B cell (primary cell): ENCODE data around the gene HLA-F. TPM values are rescaled to one million over a fixed set of nuclear protein-coding genes. Genes with fewer than 3 reads are reported as not detected.

Experiments
- ATAC-seq: fragments of 200-7000 bp; cut with Tn5 transposase; one replicate; pipeline ENCODE4 v1.10.0; 2021; ENCODE audit warnings: low read depth, mild to moderate bottlenecking, moderate number of reproducible peaks, moderate library complexity
- CTCF ChIA-PET: fragments of 350-600 bp; sonication (Branson Sonifier 250); formaldehyde crosslinking; loops from one replicate; lab custom pipeline; 2021; ENCODE audit warnings: antibody characterized with exemption, inconsistent platforms; lab: Charles Lee
- POLR2A ChIA-PET: fragments of 350-600 bp; sonication (Branson Sonifier 250); formaldehyde crosslinking; loops from one replicate; lab custom pipeline; 2021; ENCODE audit warnings: antibody characterized with exemption; lab: Charles Lee
- DNase-seq: peaks from one replicate; pipeline ENCODE4 v3.0.0; 2013
- H2AFZ ChIP-seq: 2 replicates; pipeline ENCODE4 v1.6.1; 2012; ENCODE audit warnings: mild to moderate bottlenecking, low read depth, low read length; ENCODE audit not compliant: insufficient read depth, poor library complexity, severe bottlenecking
- H3K27ac ChIP-seq, 2 donors: 1 replicate in 1 of 2; 2 replicates in 1 of 2; pipeline ENCODE4 v1.5.1; 2012 to 2013; ENCODE audit warnings: low read length in 2 of 2, mild to moderate bottlenecking in 2 of 2, moderate library complexity in 1 of 2
- H3K27me3 ChIP-seq, 4 experiments: fragments of 200-600 bp in 1 of 4; sonication (generic) in 1 of 4; replicated peaks in 1 of 4; 1 replicate in 2 of 4; 2 replicates in 2 of 4; pipeline versions ENCODE4 v1.6.1 to v1.7.0; 2013 to 2016; ENCODE audit warnings: low read length in 3 of 4, mild to moderate bottlenecking in 2 of 4, mixed read lengths in 1 of 4, moderate library complexity in 1 of 4; ENCODE audit not compliant: insufficient read depth in 4 of 4, control insufficient read depth in 3 of 4; ENCODE audit errors: control extremely low read depth in 1 of 4
- H3K36me3 ChIP-seq, 2 experiments: replicated peaks in 1 of 2; 1 replicate in 1 of 2; 2 replicates in 1 of 2; pipeline versions ENCODE4 v1.6.1 to v1.7.1; 2013; ENCODE audit warnings: low read length in 1 of 2; ENCODE audit not compliant: insufficient read depth in 2 of 2, control insufficient read depth in 1 of 2; ENCODE audit errors: control extremely low read depth in 1 of 2, extremely low read depth in 1 of 2
- H3K4me1 ChIP-seq, 2 donors: fragments of 200-600 bp in 1 of 2; sonication (generic) in 1 of 2; 1 replicate in 1 of 2; 2 replicates in 1 of 2; pipeline versions ENCODE4 v1.5.1 to v1.6.1; 2013 to 2017; ENCODE audit warnings: low read length in 2 of 2; ENCODE audit not compliant: control insufficient read depth in 2 of 2, insufficient read depth in 2 of 2
- H3K4me2 ChIP-seq: replicated peaks from 2 replicates; pipeline ENCODE3; 2012; ENCODE audit warnings: mild to moderate bottlenecking, low read depth, low read length; ENCODE audit not compliant: poor library complexity, severe bottlenecking
- H3K4me3 ChIP-seq, 5 experiments: fragments of 200-600 bp in 1 of 5; sonication (generic) in 1 of 5; 1 replicate in 3 of 5; 2 replicates in 2 of 5; pipeline versions ENCODE4 v1.5.1 to v1.7.0; 2011 to 2016; ENCODE audit warnings: low read length in 4 of 5, mild to moderate bottlenecking in 4 of 5, low read depth in 2 of 5, control low read depth in 1 of 5, moderate library complexity in 1 of 5; ENCODE audit not compliant: insufficient read depth in 1 of 5; ENCODE audit errors: control extremely low read depth in 1 of 5, extremely low read depth in 1 of 5
- H3K79me2 ChIP-seq: fragments of 200-600 bp; sonication (generic); one replicate; pipeline ENCODE4 v1.6.0; 2016; ENCODE audit warnings: low read length; ENCODE audit not compliant: control insufficient read depth, insufficient read depth
- H3K9ac ChIP-seq: fragments of 200-600 bp; sonication (generic); 2 replicates; pipeline ENCODE4 v1.6.1; 2017; ENCODE audit warnings: mild to moderate bottlenecking, low read length, moderate library complexity
- H3K9me3 ChIP-seq, 3 donors: one replicate each; pipeline versions ENCODE4 v1.6.1 to v1.7.1; 2013; ENCODE audit warnings: low read length in 2 of 3; ENCODE audit not compliant: control insufficient read depth in 2 of 3, insufficient read depth in 1 of 3; ENCODE audit errors: control extremely low read depth in 1 of 3
- H4K20me1 ChIP-seq: 2 replicates; pipeline ENCODE4 v1.6.0; 2012; ENCODE audit warnings: mild to moderate bottlenecking, low read length; ENCODE audit not compliant: insufficient read depth, control insufficient read depth, poor library complexity, severe bottlenecking
- H3K27ac Mint-ChIP-seq: one replicate; pipeline ENCODE4 v1.8.0; 2021; ENCODE audit warnings: mixed read lengths
- H3K27me3 Mint-ChIP-seq: one replicate; pipeline ENCODE4 v1.8.0; 2021; ENCODE audit warnings: mixed read lengths
- H3K4me1 Mint-ChIP-seq: one replicate; pipeline ENCODE4 v1.8.0; 2021; ENCODE audit warnings: mixed read lengths
- H3K4me3 Mint-ChIP-seq: one replicate; pipeline ENCODE4 v1.8.0; 2021; ENCODE audit warnings: mixed read lengths
- H3K9me3 Mint-ChIP-seq: one replicate; pipeline ENCODE4 v1.8.0; 2022; ENCODE audit warnings: mixed read lengths; ENCODE audit not compliant: insufficient read depth
- EZH2 ChIP-seq: IDR thresholded peaks from 2 replicates; pipeline ENCODE4 v1.6.1; 2012; ENCODE audit warnings: borderline replicate concordance, low read depth, mild to moderate bottlenecking, moderate library complexity, low read length; ENCODE audit not compliant: insufficient read depth, poor library complexity, severe bottlenecking
- WGBS: methylation state at CpG from one replicate; pipeline ENCODE4 v1.1.5; 2013; ENCODE audit warnings: missing lambda C conversion rate; ENCODE audit not compliant: insufficient coverage; 5-methylcytosine and 5-hydroxymethylcytosine counted together
- intact Hi-C: fragments of 100-400 bp; cut with micrococcal nuclease; formaldehyde crosslinking; loops from one replicate; pipeline ENCODE4 v1.10.0; 2022
- polyA plus RNA-seq: library from polyadenylated mRNA; depleted of rRNA; stranded (reverse); fragments of >200 nt; gene quantifications from 2 replicates; pipeline ENCODE4 v1.2.3, GENCODE V29; 2012
- total RNA-seq, 2 donors: library from RNA; stranded (reverse); fragments of 120-200 nt in 1 of 2; gene quantifications; 1 replicate in 1 of 2; 2 replicates in 1 of 2; pipeline versions ENCODE4 v1.2.3 to v1.2.4, GENCODE V29; 2013 to 2022
- TF ChIP-seq, protein P1 (sequence below): fragments of 200-600 bp; IDR thresholded peaks from one replicate; pipeline ENCODE4 v1.8.0; 2022; ENCODE audit warnings: antibody characterized with exemption, mild to moderate bottlenecking

The HLA-F gene
- total and polyA plus RNA-seq, 2 donors (not counting 1 experiment from before 2014, with no cell fraction given) = 895 to 1,409 TPM

DNA sequence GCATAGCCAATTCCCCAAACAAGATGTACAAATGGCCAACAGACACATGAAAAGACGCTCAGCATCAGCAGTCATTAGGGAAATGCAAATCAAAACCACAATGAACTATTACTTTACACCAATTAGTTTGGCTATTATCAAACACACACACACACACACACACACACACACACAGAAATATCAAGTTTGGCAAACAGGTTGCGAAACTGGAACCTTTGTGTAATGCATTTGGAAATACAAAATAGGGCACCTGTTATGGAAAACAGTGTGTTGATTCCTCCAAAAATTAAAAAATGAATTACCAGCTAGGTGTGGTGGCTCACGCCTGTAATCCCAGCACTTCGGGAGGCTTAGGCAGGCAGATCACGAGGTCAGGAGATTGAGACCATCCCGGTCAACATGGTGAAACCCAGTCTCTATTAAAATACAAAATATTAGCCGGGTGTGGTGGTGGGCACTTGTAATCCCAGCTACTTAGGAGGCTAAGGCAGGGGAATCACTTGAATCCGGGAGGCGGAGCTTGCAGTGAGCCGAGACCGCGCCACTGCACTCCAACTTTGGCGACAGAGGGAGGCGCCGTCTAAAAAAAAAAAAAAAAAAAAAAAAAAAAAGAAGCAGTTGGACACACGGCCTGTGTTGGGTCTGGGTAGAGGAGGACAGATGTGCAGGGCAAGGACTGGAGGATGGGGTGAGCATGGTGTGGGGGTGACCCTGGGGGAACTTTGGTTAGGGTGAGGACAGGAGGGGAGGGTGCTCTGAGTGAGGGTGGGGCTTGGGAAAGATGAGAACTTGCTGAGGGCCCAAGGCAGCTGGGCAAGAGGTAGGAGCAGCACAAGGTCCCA is 23.8 kb downstream of the HLA-F start:
- H3K9me3 Mint-ChIP-seq = no peaks in the 10 kb centered on the region
- H3K36me3 ChIP-seq = no peaks in the 10 kb centered on the region
- no peak overlapping the region for H3K9ac ChIP-seq
- intact Hi-C loops = no loop called here
- H3K4me1 ChIP-seq = peaks cover 20 to 22% of the 10 kb centered on the region in 2 donors
- no peaks in the 10 kb centered on the region for H3K9me3 ChIP-seq
- no peak for ATAC-seq
- 73% methylated on average over 5 of the region's 16 CpGs for WGBS
- H3K4me3 ChIP-seq = no peak overlapping the region
- no peak overlapping the region for H3K27ac ChIP-seq
- no peak for DNase-seq
- no peak overlapping the region for H2AFZ ChIP-seq
- peaks cover 47% of the 10 kb centered on the region for H3K4me1 Mint-ChIP-seq
- no peaks in the 10 kb centered on the region for H3K27me3 ChIP-seq
- H4K20me1 ChIP-seq = peaks cover 6% of the 10 kb centered on the region
- no peak overlapping the region for H3K4me2 ChIP-seq
- CTCF ChIA-PET = interaction anchor here (1.0 to 8.0 kb wide), 3 partner anchors 10 to 88 kb away, joined by 3 to 179 read pairs (median 14); no protein-coding TSS in a partner anchor
- peaks cover 34% of the 10 kb centered on the region for H3K79me2 ChIP-seq
- H3K4me3 Mint-ChIP-seq = peak overlapping the region; percentile 99
- POLR2A ChIA-PET = interaction anchor here (0.7 kb wide), 1 partner anchor 490 kb away, joined by 4 read pairs; no protein-coding TSS in a partner anchor
- TF ChIP-seq, protein P1, sequence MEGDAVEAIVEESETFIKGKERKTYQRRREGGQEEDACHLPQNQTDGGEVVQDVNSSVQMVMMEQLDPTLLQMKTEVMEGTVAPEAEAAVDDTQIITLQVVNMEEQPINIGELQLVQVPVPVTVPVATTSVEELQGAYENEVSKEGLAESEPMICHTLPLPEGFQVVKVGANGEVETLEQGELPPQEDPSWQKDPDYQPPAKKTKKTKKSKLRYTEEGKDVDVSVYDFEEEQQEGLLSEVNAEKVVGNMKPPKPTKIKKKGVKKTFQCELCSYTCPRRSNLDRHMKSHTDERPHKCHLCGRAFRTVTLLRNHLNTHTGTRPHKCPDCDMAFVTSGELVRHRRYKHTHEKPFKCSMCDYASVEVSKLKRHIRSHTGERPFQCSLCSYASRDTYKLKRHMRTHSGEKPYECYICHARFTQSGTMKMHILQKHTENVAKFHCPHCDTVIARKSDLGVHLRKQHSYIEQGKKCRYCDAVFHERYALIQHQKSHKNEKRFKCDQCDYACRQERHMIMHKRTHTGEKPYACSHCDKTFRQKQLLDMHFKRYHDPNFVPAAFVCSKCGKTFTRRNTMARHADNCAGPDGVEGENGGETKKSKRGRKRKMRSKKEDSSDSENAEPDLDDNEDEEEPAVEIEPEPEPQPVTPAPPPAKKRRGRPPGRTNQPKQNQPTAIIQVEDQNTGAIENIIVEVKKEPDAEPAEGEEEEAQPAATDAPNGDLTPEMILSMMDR = no peak
- no peak for TF ChIP-seq EZH2
- no peak overlapping the region for H3K27ac Mint-ChIP-seq
- no peaks in the 10 kb centered on the region for H3K27me3 Mint-ChIP-seq
